Measurements from ENCODE around the gene TSPYL6. TPM values are rescaled to one million over a fixed set of nuclear protein-coding genes. Genes with fewer than 3 reads are reported as not detected.
"Not testable (repeated sequence)": the region's sequence is repeated elsewhere in the genome, so short reads cannot be mapped to it uniquely, and the experiment has no call there.

Gene TSPYL6
- not detected in 2 replicates for total RNA-seq (ENCODE audit: low replicate concordance)

GRCh38 chr2:54256091-54256694, at the start of gene TSPYL6:
Gene TSPYL6 (minus strand): TSS chr2:54256229. CDS start chr2:54256151, 78 bp downstream.
- Histone ChIP-seq H3F3A (ENCODE audit: low read depth) (no peaks in the 10 kb centered on the region), H3K4me1 (peaks cover 4% of the 10 kb centered on the region), H3K27ac (no peak within 1 kb of the TSS), H3K4me2 (no peak within 1 kb of the TSS), H3K4me3 (no peak within 1 kb of the TSS), H3K79me2 (ENCODE audit: low read depth) (no peaks in the 10 kb centered on the region), H4K20me1 (ENCODE audit: low read depth) (no peaks in the 10 kb centered on the region), H3K36me3 (no peaks in the 10 kb centered on the region), H2AFZ (replicated peaks) (no peak within 1 kb of the TSS), H3K9ac (no peak within 1 kb of the TSS), H3K27me3 (no peaks in the 10 kb centered on the region), H3K9me3 (ENCODE audit: low read depth) (no peaks in the 10 kb centered on the region)
- peaks cover 4% of the 10 kb centered on the region for H3K9me3 Mint-ChIP-seq
- H3K27ac Mint-ChIP-seq: no peak within 1 kb of the TSS
- no peak within 1 kb of the TSS for H3K4me3 Mint-ChIP-seq
- no peak for DNase-seq (ENCODE audit: low spot score)
- no peaks in the 10 kb centered on the region for H3K36me3 Mint-ChIP-seq
- no peaks in the 10 kb centered on the region for H3K27me3 Mint-ChIP-seq (ENCODE audit: insufficient read depth, low read depth)
- TF ChIP-seq EZH2phosphoT487 (IDR thresholded peaks at IDR 0.05): no peak
- TF ChIP-seq CTCF (IDR thresholded peaks at IDR 0.05): no peak
- no peak for TF ChIP-seq EZH2 (IDR thresholded peaks at IDR 0.05)
- no peaks in the 10 kb centered on the region for H3K4me1 Mint-ChIP-seq

DNA sequence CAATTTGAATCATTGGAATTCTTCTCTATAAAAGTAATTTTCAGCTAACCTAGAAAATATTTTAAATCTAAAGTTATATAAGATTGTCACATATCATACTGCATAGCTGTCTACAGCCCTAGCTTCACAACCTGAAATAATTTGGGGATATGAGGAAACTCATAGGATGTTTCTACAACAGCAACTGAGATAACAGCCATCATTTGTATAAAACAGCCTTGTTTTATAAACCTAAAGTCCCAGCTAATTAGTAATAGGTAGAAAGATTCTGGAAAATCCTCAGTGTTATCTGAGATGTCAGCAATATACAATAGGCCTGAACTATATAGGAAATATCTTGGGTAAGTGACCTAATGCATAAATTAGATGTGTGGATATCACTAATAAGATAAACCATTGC, 47.6 kb upstream of the TSPYL6 start:
- no peak overlapping the region for H3K4me3 ChIP-seq
- H3K4me3 Mint-ChIP-seq: no peak overlapping the region
- H3K36me3 ChIP-seq: no peaks in the 10 kb centered on the region
- no peak overlapping the region for H3K4me2 ChIP-seq
- H3K27me3 Mint-ChIP-seq (ENCODE audit: insufficient read depth, low read depth): no peaks in the 10 kb centered on the region
- DNase-seq (ENCODE audit: low spot score): no peak
- H3K27ac ChIP-seq: no peak overlapping the region
- H3K4me1 ChIP-seq: no peaks in the 10 kb centered on the region
- no peaks in the 10 kb centered on the region for H3K27me3 ChIP-seq
- no peak overlapping the region for H2AFZ ChIP-seq (replicated peaks)
- no peaks in the 10 kb centered on the region for H3F3A ChIP-seq (ENCODE audit: low read depth)
- H4K20me1 ChIP-seq (ENCODE audit: low read depth): no peaks in the 10 kb centered on the region
- no peak overlapping the region for H3K27ac Mint-ChIP-seq
- H3K36me3 Mint-ChIP-seq: no peaks in the 10 kb centered on the region
- TF ChIP-seq EZH2 (IDR thresholded peaks at IDR 0.05): no peak
- no peaks in the 10 kb centered on the region for H3K9me3 Mint-ChIP-seq
- H3K9ac ChIP-seq: no peak overlapping the region
- no peaks in the 10 kb centered on the region for H3K79me2 ChIP-seq (ENCODE audit: low read depth)
- no peaks in the 10 kb centered on the region for H3K9me3 ChIP-seq (ENCODE audit: low read depth)
- peaks cover 1% of the 10 kb centered on the region for H3K4me1 Mint-ChIP-seq

GRCh38 chr2:54298514-54298913, 42.5 kb upstream of the TSPYL6 start:
- Histone ChIP-seq H2AFZ (replicated peaks) (no peak overlapping the region), H3K4me1 (peaks cover 4% of the 10 kb centered on the region), H3K9ac (no peak overlapping the region), H3F3A (ENCODE audit: low read depth) (no peaks in the 10 kb centered on the region), H3K79me2 (ENCODE audit: low read depth) (no peaks in the 10 kb centered on the region), H3K27ac (no peak overlapping the region), H4K20me1 (ENCODE audit: low read depth) (no peaks in the 10 kb centered on the region), H3K4me2 (no peak overlapping the region), H3K9me3 (ENCODE audit: low read depth) (no peaks in the 10 kb centered on the region), H3K4me3 (no peak overlapping the region), H3K27me3 (no peaks in the 10 kb centered on the region), H3K36me3 (no peaks in the 10 kb centered on the region)
- H3K27me3 Mint-ChIP-seq (ENCODE audit: insufficient read depth, low read depth): no peaks in the 10 kb centered on the region
- peaks cover 2% of the 10 kb centered on the region for H3K4me1 Mint-ChIP-seq
- no peak for DNase-seq (ENCODE audit: low spot score)
- TF ChIP-seq EZH2phosphoT487 (IDR thresholded peaks at IDR 0.05) (no peak), CTCF (IDR thresholded peaks at IDR 0.05) (no peak), EZH2 (IDR thresholded peaks at IDR 0.05) (no peak)
- no peaks in the 10 kb centered on the region for H3K36me3 Mint-ChIP-seq
- no peak overlapping the region for H3K27ac Mint-ChIP-seq
- H3K4me3 Mint-ChIP-seq: no peak overlapping the region
- no peaks in the 10 kb centered on the region for H3K9me3 Mint-ChIP-seq

DNA sequence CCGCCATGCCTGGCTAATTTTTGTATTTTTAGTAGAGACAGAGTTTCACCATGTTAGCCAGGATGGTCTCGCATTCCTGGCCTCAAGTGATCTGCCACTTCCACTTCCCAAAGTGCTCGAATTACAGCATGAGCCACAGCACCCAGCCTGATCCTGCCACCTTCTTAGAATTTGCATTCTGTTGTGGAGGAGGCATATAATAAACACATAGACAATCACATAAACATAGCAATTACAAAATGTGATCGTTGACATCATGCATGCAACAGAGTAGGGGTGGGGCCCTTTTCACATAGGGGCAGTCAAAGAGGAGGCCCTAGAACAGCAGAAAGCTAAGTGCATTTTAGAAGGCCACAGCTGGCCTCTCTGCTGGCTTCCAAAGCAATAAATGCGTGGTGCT, 39.9 kb upstream of the TSPYL6 start:
- H4K20me1 ChIP-seq (ENCODE audit: low read depth): no peaks in the 10 kb centered on the region
- Mint-ChIP-seq H3K27me3 (ENCODE audit: insufficient read depth, low read depth) (no peaks in the 10 kb centered on the region), H3K4me1 (peaks cover 2% of the 10 kb centered on the region), H3K27ac (no peak overlapping the region), H3K4me3 (no peak overlapping the region), H3K36me3 (no peaks in the 10 kb centered on the region), H3K9me3 (no peaks in the 10 kb centered on the region)
- no peaks in the 10 kb centered on the region for H3K9me3 ChIP-seq (ENCODE audit: low read depth)
- no peak overlapping the region for H3K4me2 ChIP-seq
- H3K27ac ChIP-seq: no peak overlapping the region
- peaks cover 4% of the 10 kb centered on the region for H3K4me1 ChIP-seq
- TF ChIP-seq EZH2 (IDR thresholded peaks at IDR 0.05) (no peak), CTCF (IDR thresholded peaks at IDR 0.05) (no peak)
- peak overlapping the region; percentile 76 for H2AFZ ChIP-seq (replicated peaks)
- H3K27me3 ChIP-seq: peaks cover 7% of the 10 kb centered on the region
- no peaks in the 10 kb centered on the region for H3K36me3 ChIP-seq
- no peak overlapping the region for H3K9ac ChIP-seq
- H3K79me2 ChIP-seq (ENCODE audit: low read depth): no peaks in the 10 kb centered on the region
- DNase-seq (ENCODE audit: low spot score): peak; percentile 8
- no peak overlapping the region for H3K4me3 ChIP-seq
- H3F3A ChIP-seq (ENCODE audit: low read depth): no peaks in the 10 kb centered on the region

- H3K36me3 Mint-ChIP-seq; H3K9ac ChIP-seq; H4K20me1 ChIP-seq (ENCODE audit: low read depth); H3K27me3 Mint-ChIP-seq (ENCODE audit: insufficient read depth, low read depth); H3K27ac ChIP-seq; H3K79me2 ChIP-seq (ENCODE audit: low read depth); H3K4me3 ChIP-seq; H3K9me3 ChIP-seq (ENCODE audit: low read depth); H3K4me3 Mint-ChIP-seq; H2AFZ ChIP-seq (replicated peaks); H3K4me1 Mint-ChIP-seq; H3K27ac Mint-ChIP-seq; H3K4me2 ChIP-seq; DNase-seq (ENCODE audit: low spot score); H3K36me3 ChIP-seq; H3K9me3 Mint-ChIP-seq; H3F3A ChIP-seq (ENCODE audit: low read depth): not testable (repeated sequence)
- Histone ChIP-seq H3K27me3 (peaks cover 19% of the 10 kb centered on the region), H3K4me1 (peaks cover 13% of the 10 kb centered on the region)
Observed at GRCh38 chr2:54294665-54295064, 38.6 kb upstream of the TSPYL6 start.
